ENCODE results near the gene ZNF652.
A peak's percentile ranks its signal among the peaks of the same experiment; 100 is the strongest.
"Not testable (repeated sequence)": the region's sequence is repeated elsewhere in the genome, so short reads cannot be mapped to it uniquely, and the experiment has no call there.

ZNF652 gene

GRCh38 chr17:49280918-49281317 is 81.1 kb downstream of the ZNF652 start:
- DNase-seq: no peak
- intact Hi-C loops (cut with DNase I): no loop called here

- no peak for DNase-seq
- intact Hi-C loops (cut with DNase I): no loop called here
Observed at GRCh38 chr17:49280061-49280460, 82.0 kb downstream of the ZNF652 start.

- intact Hi-C loops (cut with DNase I); DNase-seq: not testable (repeated sequence)
Observed at GRCh38 chr17:49279263-49280015, 82.6 kb downstream of the ZNF652 start.

GRCh38 chr17:49278076-49278475 is 84.0 kb downstream of the ZNF652 start:
- no peak for DNase-seq
- intact Hi-C loops (cut with DNase I): no loop called here

GRCh38 chr17:49277638-49278037 is 84.4 kb downstream of the ZNF652 start:
- intact Hi-C loops (cut with DNase I): no loop called here
- DNase-seq: no peak

GRCh38 chr17:49275981-49276380 is 86.1 kb downstream of the ZNF652 start:
- DNase-seq; intact Hi-C loops (cut with DNase I): not testable (repeated sequence)

GRCh38 chr17:49269356-49269755 is 92.7 kb downstream of the ZNF652 start:
- intact Hi-C loops (cut with DNase I): no loop called here
- DNase-seq: peak in 3 of 10 donors; percentile 11 to 21 (median 19)

- no peak for DNase-seq
- intact Hi-C loops (cut with DNase I): no loop called here
Observed at GRCh38 chr17:49267912-49268311, 94.1 kb downstream of the ZNF652 start.

GRCh38 chr17:49266233-49266632 is 95.8 kb downstream of the ZNF652 start:
- intact Hi-C loops (cut with DNase I): no loop called here
- no peak for DNase-seq

- DNase-seq; intact Hi-C loops (cut with DNase I): not testable (repeated sequence)
Observed at GRCh38 chr17:49261540-49261939, 100.5 kb downstream of the ZNF652 start.

- DNase-seq: peak in 1 of 10 donors; percentile 47
- intact Hi-C loops (cut with DNase I): no loop called here
Observed at GRCh38 chr17:49260817-49261291, 101.2 kb downstream of the ZNF652 start.

GRCh38 chr17:49260011-49260816 is 101.8 kb downstream of the ZNF652 start:
- intact Hi-C loops (cut with DNase I): no loop called here
- peak in 8 of 10 donors; percentile 8 to 87 (median 31) for DNase-seq

- DNase-seq: no peak
- intact Hi-C loops (cut with DNase I): no loop called here
Observed at GRCh38 chr17:49259663-49260010, 102.4 kb downstream of the ZNF652 start.

GRCh38 chr17:49258394-49258793 is 103.7 kb downstream of the ZNF652 start:
- intact Hi-C loops (cut with DNase I): no loop called here
- no peak for DNase-seq

GRCh38 chr17:49255125-49255524 is 106.9 kb downstream of the ZNF652 start:
- no peak for DNase-seq
- intact Hi-C loops (cut with DNase I): no loop called here

GRCh38 chr17:49254066-49254465 is 108.0 kb downstream of the ZNF652 start:
- intact Hi-C loops (cut with DNase I): no loop called here
- DNase-seq: no peak

- DNase-seq: no peak
- intact Hi-C loops (cut with DNase I): no loop called here
Observed at GRCh38 chr17:49252148-49252695, 109.8 kb downstream of the ZNF652 start.

- no peak for DNase-seq
- intact Hi-C loops (cut with DNase I): no loop called here
Observed at GRCh38 chr17:49249890-49250522, 112.0 kb downstream of the ZNF652 start.

- DNase-seq: peak in 1 of 10 donors; percentile 37
- intact Hi-C loops (cut with DNase I): no loop called here
Observed at GRCh38 chr17:49249292-49249794, 112.7 kb downstream of the ZNF652 start.

- DNase-seq: no peak
- intact Hi-C loops (cut with DNase I): no loop called here
Observed at GRCh38 chr17:49247944-49248343, 114.1 kb downstream of the ZNF652 start.

- peak in 1 of 10 donors; percentile 50 for DNase-seq
- intact Hi-C loops (cut with DNase I): no loop called here
Observed at GRCh38 chr17:49244839-49245238, 117.2 kb downstream of the ZNF652 start.
